ENCODE data around the gene TMEM59L.

TMEM59L gene

GRCh38 chr19:18647371-18647767 is 34.7 kb downstream of the TMEM59L start (continued):
- TF ChIP-seq ZNF398 (tag by site-specific recombination; IDR thresholded peaks at IDR 0.05): peak; percentile 60

- H3K9me3 ChIP-seq (ENCODE audit: control insufficient read depth, insufficient read depth, low read depth, low read length): no peaks in the 10 kb centered on the region
- POLR2A ChIA-PET: no interaction called here
- H3K27ac ChIP-seq (ENCODE audit: extremely low read depth, low read depth, low read length): no peak overlapping the region
- no peaks in the 10 kb centered on the region for H3K4me1 ChIP-seq (ENCODE audit: control insufficient read depth, insufficient read depth, low read length)
- H3K36me3 ChIP-seq (ENCODE audit: control insufficient read depth in 2 of 2, insufficient read depth in 1 of 2, low read length in 2 of 2): no peaks in the 10 kb centered on the region
- no peak overlapping the region for H3K4me3 ChIP-seq (ENCODE audit: low read depth, low read length)
- TF ChIP-seq ZNF621 (tag by site-specific recombination; IDR thresholded peaks at IDR 0.05): no peak
- 0 out of 2 replicates have a peak, but pooled peaks have one; percentile 5 for TF ChIP-seq ZNF366 (tag by site-specific recombination; conservative IDR thresholded peaks at IDR 0.05)
- CTCF ChIA-PET: no interaction called here
These were observed 35.1 kb downstream of the TMEM59L start for GRCh38 chr19:18647807-18648206.

- ChIA-PET CTCF (interaction anchor here (0.5 to 0.6 kb wide), 4 partner anchors 17 to 195 kb away, joined by 3 to 4 read pairs (median 3); no protein-coding TSS in a partner anchor), POLR2A (interaction anchor here (0.5 kb wide), 1 partner anchor 115 kb away, joined by 4 read pairs; no protein-coding TSS in a partner anchor)
- Histone ChIP-seq H3K27ac (ENCODE audit: extremely low read depth, low read depth, low read length) (no peak overlapping the region), H3K9me3 (ENCODE audit: control insufficient read depth, insufficient read depth, low read depth, low read length) (no peaks in the 10 kb centered on the region), H3K4me3 (ENCODE audit: low read depth, low read length) (no peak overlapping the region), H3K4me1 (ENCODE audit: control insufficient read depth, insufficient read depth, low read length) (no peaks in the 10 kb centered on the region), H3K36me3 (ENCODE audit: control insufficient read depth in 2 of 2, insufficient read depth in 1 of 2, low read length in 2 of 2) (no peaks in the 10 kb centered on the region)
- no peak for TF ChIP-seq SP7 (tag by site-specific recombination; IDR thresholded peaks at IDR 0.05)
- no peak for TF ChIP-seq PRDM10 (tag by site-specific recombination; IDR thresholded peaks at IDR 0.05)
- TF ChIP-seq ZNF311 (tag by site-specific recombination; IDR thresholded peaks at IDR 0.05; ENCODE audit: borderline replicate concordance): no peak
- no peak for TF ChIP-seq INSM2 (tag by site-specific recombination; IDR thresholded peaks at IDR 0.05)
- TF ChIP-seq ZNF350 (tag by site-specific recombination; IDR thresholded peaks at IDR 0.05): no peak
- no peak for TF ChIP-seq ZNF449 (tag by site-specific recombination; IDR thresholded peaks at IDR 0.05)
- no peak for TF ChIP-seq ZNF433 (tag by site-specific recombination; IDR thresholded peaks at IDR 0.05; ENCODE audit: low read depth)
- no peak for TF ChIP-seq ZNF596 (tag by site-specific recombination; IDR thresholded peaks at IDR 0.05)
- TF ChIP-seq ZNF610 (tag by site-specific recombination; IDR thresholded peaks at IDR 0.05; ENCODE audit: borderline replicate concordance): no peak
- no peak for TF ChIP-seq PRDM4 (tag by site-specific recombination; IDR thresholded peaks at IDR 0.05)
- no peak for TF ChIP-seq GLI4 (tag by site-specific recombination; IDR thresholded peaks at IDR 0.05)
- no peak for TF ChIP-seq ZNF146 (tag by site-specific recombination; IDR thresholded peaks at IDR 0.05)
- TF ChIP-seq REPIN1 (tag by site-specific recombination; IDR thresholded peaks at IDR 0.05; ENCODE audit: low read depth): no peak
- TF ChIP-seq ZNF155 (tag by site-specific recombination; IDR thresholded peaks at IDR 0.05): no peak
- no peak for TF ChIP-seq HOXC10 (CRISPR knock-in tag; IDR thresholded peaks at IDR 0.05)
These were observed 36.3 kb downstream of the TMEM59L start for GRCh38 chr19:18648973-18649315.
